HG03095 (cell line): ENCODE measurements around the gene FRMD7.
"Not testable (repeated sequence)": the region's sequence is repeated elsewhere in the genome, so short reads cannot be mapped to it uniquely, and the experiment has no call there.

Experiments
- ATAC-seq: cut with Tn5 transposase; IDR thresholded peaks from one replicate; pipeline ENCODE4 v1.9.1; 2021; ENCODE audit warnings: moderate library complexity; ENCODE audit not compliant: unreplicated experiment

The FRMD7 gene

DNA sequence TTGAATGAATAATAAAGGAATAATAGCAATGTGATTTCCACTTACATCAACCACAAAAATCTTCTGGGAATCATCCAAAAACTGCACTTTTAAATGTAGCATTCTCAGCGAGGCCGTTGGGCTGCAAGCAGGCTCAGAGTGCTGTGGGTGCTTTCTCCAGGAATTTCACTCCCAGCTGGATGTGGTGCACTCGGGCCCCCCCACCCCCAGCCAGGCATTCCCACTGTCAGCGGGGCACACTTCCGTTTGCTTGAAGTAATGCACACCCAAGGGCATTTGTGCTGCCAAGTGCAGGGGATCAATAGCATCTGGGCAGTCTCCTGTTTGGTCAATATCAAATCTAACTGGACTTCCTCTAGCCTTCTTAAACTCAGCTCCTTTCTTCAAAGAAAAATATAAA, at the start of gene FRMD7:
TSS of gene FRMD7 (minus strand) at position 278 of the 400 bp plus-strand sequence. CDS start at position 102, 176 bp downstream.
- ATAC-seq = no peak

GRCh38 chrX:132173647-132174046, 45.8 kb upstream of the FRMD7 start:
- no peak for ATAC-seq

DNA sequence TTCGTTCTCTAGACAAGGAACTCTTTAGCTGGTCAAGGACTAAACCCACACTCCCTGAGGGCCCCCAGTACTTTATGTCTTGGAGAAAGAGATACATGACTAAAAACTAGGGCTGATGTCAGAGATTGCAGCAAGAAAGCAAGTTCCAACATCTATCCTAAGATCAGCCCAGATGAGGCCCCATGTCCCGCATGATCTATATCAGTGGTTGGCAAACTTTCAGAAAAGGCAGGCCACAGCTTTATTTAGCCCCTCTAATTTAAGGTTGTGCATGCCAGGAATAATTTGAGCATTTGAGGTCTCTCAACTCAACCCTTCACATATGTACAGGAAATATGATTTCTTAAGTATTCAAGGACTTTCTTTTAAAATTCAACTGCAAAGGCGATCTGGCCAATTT, 44.1 kb upstream of the FRMD7 start:
- no peak for ATAC-seq

- ATAC-seq = no peak
Observed at GRCh38 chrX:132171478-132171877, 43.7 kb upstream of the FRMD7 start.

GRCh38 chrX:132169554-132169953, 41.7 kb upstream of the FRMD7 start:
- no peak for ATAC-seq

DNA sequence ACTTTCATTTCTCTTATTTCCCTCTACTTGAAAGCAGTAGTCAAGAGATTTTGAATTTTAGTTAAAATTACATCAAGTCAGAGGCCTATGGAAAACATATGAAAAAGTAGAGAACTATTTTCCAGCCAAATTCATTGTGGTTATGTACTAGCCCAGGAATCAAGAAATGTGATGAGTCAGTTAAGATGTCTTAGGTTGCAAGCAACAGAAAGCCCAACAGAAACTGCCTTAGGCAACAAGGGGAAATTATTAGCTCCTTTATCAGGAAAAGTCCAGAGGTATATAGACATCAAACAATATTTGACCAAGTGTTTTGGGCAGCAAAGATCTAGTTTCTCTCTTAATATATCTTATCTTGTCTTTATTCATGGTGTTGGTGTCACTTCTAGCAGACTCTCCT, 37.8 kb upstream of the FRMD7 start:
- ATAC-seq = no peak

GRCh38 chrX:132165005-132165404, 37.2 kb upstream of the FRMD7 start:
- no peak for ATAC-seq

GRCh38 chrX:132163094-132163493, 35.3 kb upstream of the FRMD7 start:
- ATAC-seq = not testable (repeated sequence)

DNA sequence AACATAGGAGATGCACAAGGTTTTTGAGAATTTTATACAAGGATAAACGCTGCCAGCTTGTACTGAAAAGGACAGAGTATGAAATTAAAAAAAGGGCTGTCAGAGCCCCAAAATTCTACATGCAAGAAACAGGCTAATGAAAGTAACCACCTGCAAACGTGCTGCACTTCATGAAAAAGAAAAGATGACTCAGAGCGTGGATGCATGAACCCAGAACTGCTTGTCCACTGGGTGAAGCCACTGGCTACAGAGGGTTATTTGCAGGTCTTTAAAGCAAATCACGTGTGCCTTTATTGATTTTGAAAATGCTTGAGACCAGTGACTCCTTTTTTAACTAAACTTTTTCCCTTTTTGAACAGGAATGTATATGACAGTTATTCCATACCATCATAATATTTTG, 25.3 kb upstream of the FRMD7 start:
- ATAC-seq = no peak

DNA sequence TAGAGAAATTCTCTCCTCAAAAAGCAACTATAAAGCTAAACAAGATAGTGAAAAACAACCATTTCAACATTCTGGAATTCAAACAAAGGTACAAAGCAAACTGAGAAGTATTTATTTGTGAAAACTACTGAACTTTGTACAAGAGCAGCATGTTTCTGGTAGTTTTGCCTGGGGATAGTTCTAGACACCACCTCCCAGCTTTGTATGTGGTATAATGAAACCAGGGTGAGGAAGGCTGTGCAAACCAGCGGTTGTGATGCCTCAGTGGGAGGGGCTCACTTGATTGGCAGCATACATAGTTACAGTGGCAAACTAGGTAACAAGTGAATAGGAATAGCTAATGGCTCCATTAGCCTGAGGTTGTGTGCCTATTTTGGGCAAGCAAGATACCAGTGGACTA, 18.6 kb upstream of the FRMD7 start:
- no peak for ATAC-seq

DNA sequence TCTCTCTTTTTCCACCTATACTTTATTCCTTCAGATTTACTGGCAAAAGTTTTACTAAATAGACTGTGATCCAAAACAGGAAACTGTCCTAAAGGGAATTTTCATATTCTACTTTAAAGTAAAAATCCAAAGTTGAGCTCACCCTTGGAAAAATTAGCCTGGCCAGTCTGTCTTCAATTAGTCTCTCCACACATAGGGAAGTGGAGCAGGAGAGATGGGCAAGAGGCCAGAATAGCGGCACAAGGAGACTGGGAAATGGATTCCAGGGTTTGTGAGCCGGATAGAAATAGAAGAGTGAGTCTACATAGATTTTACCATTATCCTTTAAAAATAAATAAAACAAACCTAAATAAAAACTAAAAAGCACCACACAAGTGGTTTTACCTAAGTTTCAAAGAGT, 16.2 kb upstream of the FRMD7 start:
- ATAC-seq = no peak

DNA sequence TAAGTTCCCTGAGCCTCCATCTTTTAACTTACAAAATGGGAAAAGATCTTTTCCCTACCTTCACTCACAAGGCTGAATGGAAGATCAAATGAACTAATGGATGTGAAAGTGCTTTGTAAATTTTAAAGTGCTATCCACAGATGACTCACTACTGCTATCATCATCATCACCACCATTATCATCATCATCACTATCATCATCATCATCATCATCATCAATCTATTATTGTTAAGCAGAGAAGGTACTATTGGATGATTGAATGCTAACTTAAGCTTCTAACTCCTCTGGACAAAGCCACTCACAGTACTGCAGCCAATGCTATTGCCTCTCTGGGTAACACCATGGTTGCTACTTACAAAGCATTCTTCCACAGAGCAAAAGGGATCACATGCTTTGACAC, 1.9 kb downstream of the FRMD7 start:
- ATAC-seq = no peak

DNA sequence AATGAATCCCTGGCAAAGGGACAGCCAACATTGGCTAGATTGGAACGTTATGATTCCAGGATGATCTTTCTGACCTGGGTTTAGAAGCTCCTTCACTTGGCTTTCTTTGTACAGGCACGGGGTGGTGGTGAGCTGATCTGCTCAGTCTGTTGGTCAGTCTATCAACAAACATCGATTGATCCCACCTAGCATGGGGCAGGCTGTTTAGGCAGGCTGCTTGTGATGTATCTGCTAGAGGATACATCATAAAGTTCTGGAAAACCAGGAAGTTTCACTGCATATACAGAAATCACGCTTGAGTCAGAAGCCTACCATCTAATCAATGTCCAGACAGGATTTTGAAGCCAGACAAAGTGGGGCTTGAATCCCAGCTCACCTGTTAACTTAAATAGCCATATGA, 6.9 kb downstream of the FRMD7 start:
- ATAC-seq = no peak

DNA sequence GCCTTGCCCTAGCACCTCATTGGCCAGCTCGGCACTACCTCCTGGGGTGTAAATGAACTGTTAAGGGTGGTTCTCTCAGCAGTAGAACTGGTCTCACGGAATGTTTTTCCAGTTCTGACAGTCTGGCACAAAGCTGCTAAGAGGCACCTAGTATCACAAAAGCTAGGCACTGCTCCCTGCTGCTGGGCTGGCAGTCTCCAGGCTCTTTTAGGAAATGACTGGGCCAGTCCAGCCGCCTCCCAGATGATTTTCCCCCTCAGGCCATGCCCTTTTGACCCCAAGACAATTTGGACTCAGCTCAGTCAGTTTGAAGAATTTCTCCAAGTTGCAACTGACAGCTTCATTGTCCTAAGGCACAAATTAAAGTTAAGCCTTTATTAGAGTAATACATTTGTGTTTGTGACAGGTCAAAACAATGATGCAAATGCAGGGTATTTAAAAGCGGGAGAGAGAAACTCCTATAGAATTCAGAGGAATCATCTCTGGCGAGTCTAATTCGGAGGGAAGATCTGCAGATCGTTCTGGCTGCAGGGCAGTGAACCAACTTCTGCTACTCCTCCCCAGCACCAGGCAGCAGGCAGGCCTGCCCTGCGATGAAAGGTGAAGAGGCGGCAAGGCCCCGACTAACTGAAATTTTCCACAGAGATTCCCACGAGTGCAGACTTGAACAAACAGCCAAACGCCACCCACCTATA, 7.9 kb downstream of the FRMD7 start:
- ATAC-seq = no peak

DNA sequence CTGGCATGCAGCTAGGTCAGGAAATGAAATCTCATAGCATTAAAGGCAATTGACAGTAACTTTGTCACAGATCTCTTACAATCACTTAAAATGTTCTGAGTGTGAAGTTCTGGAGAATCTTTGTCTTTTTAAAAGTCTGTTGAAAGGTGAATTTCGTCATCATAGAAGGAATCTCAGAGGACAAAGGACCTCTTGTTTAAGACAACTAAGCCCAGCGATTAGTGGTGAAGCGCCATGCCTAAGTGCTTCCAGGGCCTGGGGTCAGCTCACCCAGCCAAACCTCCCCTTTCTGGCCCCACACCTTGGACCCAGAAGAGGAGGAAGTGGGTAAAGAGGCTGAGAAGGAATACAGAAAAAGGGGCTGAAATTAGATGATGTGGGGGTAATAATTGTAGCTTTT, 8.5 kb downstream of the FRMD7 start:
- no peak for ATAC-seq

GRCh38 chrX:132118358-132118757, 9.5 kb downstream of the FRMD7 start:
- ATAC-seq = no peak

GRCh38 chrX:132115792-132116191, 12.0 kb downstream of the FRMD7 start:
- ATAC-seq = no peak

- no peak for ATAC-seq
Observed at GRCh38 chrX:132114607-132115006, 13.2 kb downstream of the FRMD7 start.

GRCh38 chrX:132107291-132107690, 20.5 kb downstream of the FRMD7 start:
- no peak for ATAC-seq

GRCh38 chrX:132101799-132102198, 26.0 kb downstream of the FRMD7 start:
- ATAC-seq = no peak

DNA sequence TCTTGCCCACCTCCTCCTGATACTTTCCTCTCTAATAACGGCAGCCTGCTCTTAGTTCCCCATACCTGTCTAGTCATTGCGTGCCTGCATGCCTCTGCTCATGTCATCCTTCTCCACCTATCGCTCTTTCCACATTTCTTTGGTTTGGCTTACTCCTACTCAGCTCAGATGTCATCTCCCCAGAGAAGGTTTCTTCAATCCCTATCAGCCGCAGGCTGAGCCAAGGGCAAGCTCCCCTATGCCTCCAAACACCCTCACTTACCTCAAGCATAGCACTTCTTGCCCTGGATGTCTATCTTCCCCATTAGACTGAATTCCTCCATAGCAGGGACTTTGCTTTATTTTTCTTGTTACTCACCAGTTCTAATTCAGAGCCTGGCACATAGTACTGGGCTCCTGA, 26.6 kb downstream of the FRMD7 start:
- ATAC-seq = no peak

DNA sequence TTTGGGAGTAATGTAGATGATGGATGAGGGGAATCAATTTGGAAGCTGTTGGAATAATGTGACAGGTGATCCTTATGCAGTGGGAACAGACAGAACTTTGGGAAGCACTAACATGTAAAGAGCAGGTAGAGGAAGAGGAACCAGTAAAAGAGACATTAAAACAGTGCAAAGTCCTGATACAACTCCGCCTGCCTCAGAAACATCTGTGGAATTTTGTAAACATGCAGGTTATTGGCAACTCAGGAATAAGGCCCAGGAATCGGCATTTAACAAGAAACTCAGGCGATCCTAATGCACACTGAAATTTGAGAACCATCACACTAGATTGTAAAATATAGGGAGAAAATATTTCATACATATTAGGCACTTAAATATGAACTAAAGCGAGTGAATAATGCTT, 29.1 kb downstream of the FRMD7 start:
- not testable (repeated sequence) for ATAC-seq

GRCh38 chrX:132094164-132094563, 33.7 kb downstream of the FRMD7 start:
- ATAC-seq = no peak
